HG02973 (cell line): ENCODE data around the gene HEATR9.
"Not testable (repeated sequence)": the region's sequence is repeated elsewhere in the genome, so short reads cannot be mapped to it uniquely, and the experiment has no call there.

Experiments used
- ATAC-seq: cut with Tn5 transposase; IDR thresholded peaks from one replicate; pipeline ENCODE4 v1.9.1; 2021; ENCODE audit warnings: moderate library complexity; ENCODE audit not compliant: unreplicated experiment

HEATR9 gene, protein sequence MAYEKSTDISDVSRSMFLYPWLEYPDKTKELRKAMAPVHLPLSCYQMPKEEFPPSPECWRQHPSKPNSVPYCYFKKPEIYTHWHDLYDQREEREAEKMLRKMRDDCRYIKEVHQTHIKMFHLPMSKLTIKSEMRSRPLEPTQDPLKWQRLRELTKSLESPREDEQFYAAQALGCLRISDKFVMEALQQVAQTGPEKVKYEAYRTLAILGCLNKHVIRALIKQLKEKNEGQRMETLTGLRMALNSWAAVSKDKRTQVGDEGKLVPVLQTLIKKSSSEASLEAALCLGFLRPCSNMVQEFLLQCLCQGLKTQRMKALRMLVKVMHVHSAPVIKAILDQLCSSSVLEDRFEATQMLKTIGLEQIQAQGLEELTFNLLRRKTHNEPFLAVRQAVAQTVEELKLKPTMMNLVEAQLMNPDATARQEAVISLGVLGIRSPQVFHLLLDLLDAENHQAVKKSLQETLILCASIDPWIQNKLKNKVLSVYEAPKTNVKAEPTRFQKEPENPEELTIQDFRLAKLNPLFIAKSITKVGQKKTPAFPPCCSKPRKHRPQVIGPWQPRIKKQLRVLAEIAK

DNA sequence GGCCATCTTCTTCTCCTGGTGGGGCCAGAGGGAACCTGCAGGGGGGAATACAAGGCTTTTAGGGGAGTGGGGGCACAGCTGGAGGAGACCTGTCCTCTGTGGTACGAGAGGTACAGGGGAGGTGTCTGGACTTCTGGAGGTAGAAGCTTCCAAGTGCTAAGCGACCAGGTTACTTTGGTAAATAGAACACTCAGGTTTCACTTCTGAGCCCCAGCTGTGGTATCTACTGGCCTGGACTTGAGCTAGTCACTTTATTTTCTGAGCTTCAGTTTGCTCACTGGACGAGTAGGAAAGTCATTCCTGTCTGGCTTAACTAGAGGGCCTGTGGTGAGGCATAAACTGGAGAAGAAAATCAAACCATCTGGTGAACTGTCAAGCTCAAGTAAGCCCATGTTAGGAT lies at the start of gene HEATR9:
Gene HEATR9 (minus strand): TSS at position 155 of the 400 bp plus-strand sequence. CDS start 149 bp downstream, at position 6.
- no peak for ATAC-seq

DNA sequence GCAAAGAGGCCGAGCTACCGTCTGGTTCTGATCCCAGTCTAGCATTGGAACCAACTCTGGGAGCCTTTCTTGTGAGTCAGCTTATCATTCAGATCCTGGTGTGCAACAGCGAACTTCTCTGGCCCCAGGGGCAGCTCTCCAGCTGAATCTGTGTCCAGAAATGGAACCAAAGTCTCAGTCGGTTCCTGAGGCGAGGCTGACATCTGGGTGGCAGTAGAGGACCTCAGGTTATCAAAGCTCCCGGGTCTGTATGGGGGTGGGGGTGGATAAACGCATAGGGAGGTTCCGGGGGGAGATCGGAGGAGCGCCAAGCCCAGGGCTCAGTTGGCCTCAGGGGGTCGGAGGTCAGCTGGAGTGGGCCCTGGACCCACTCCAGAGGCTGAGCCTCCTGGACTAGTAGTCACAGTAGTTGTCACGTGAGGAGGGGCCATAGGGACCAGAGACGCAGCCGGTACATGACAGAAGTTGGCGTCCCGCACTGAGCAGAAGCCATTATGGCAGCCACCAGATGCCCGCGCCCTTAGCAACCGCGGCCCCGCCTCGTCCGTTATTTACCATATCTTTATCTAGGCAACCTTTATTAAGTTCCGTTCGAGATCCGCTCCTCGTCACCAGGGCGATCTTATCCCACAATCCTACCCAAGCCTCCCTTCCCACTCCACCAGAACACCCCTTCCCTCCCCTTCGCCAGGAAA lies 49.0 kb upstream of the HEATR9 start:
- ATAC-seq, result no peak

DNA sequence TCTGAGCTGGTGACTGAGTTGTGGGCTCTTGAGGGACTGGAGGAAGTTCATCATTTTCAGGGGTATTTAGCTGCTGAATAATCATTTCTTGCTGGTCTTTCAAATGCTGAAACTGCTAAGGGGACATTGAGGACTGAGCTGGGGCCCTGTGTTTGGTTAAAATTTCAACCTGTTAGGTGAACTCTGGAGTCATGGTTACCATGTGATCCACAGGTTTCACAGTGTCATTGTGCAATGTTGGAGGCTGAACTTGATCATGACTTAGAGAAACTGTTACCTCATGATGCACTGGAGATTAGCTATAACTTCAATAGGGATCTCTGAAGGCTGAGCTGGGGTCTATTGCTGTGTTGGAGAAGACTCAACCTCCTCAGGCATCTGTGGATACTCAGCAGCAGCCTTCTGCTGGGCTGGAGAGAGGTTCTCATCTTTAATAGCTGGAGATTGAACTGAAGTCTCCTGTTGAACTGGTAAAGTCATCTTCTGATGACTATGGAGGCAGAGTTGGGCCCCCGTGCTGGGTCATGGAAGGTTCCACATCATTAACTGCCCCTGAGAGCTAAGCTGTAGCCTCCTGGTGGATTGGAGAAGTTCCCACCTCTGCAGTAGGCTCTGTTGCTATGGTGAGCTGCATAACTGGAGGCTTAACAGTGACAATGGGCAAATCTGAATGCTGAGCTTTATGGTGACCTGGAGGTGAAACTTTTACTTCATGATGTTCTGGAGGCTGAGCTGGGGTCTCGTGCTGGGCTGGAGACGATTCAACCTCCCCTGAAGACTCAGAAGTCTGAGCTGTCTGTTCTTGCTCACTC lies 46.7 kb upstream of the HEATR9 start:
- ATAC-seq, result no peak

DNA sequence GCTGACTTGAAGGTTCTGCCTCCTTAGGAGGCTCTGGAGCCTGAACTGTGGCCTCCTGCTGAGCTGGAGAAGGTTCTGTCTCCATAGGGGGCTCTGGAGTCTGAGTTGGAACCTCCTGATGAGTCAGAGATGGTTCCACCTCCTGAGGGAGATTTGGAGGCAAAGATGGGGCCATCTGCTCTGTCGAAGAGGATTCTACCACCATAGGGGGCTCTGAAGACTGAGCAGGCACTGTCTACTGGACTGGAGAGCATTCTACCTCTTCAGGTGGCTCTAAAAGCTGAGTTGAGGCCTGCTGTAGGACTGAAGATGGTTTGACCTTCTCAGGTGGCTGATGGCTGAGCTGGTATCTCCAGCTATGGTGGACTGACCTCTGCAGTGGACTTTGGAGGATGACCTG lies 45.7 kb upstream of the HEATR9 start:
- ATAC-seq, result no peak

DNA sequence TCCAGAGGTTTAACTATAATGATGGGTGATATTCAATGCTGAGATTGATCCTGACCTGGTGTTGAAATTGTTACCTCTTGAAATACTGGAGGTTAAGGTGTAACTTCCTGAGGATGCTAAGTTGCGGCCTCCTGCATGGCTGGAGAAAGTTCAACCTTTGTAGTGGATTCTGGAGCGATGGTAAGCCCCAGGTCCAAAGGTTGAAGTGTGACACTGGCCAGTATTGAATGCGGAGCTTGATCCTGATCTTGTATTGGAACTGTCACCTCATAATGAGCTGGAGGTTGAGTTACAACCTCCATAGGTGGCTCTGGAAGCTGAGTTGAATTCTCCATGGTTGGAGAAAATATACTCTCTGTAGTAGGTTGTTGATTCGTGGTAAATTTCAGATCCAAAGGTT lies 44.9 kb upstream of the HEATR9 start:
- ATAC-seq, result no peak

DNA sequence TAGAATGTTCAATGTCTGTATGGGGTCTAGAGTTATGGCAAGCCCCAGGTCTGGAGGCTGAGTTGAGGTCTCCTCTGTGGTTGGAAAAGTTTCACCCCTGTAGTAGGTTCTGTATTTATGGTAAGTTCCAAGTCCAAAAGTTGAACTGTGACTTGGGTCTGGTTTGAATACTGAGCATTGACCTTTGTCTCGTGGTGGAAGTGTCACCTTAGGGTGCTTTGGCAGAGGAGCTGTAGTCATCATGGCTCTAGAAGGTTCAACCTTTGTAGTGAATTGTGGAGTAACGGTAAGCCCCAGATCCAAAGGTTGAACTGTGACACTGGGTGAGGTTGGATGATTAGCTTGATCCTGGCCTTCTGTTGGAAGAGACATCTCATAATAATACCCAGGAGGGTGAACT lies 44.3 kb upstream of the HEATR9 start:
- no peak for ATAC-seq

DNA sequence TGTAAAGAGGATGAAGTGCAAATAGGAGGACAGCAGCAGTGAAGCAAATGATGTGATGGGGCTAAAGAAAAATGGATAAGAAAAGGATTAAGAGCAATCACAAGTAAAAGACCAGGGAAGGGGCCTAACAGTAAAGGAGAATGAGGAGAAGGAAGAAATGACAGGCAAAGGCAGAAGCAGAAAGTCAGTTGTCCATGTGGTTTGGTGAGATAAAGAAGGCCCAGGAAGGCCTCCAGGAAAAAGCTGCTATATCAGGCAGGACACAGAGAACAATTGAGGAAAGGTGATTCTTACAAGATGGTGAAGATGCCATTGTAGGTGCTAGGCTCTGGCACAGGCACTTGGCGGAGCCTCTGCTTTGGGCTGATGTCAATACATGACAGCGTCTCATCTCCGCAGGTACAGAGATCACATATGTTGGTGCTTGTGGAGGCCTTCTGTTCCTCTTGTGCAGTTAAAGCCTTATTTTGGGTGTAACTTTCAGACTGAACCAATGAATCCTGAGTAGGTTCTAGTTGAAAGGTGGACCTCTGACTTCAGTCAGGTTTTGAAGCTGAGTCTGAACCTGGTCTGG lies 43.7 kb upstream of the HEATR9 start:
- ATAC-seq, result no peak

DNA sequence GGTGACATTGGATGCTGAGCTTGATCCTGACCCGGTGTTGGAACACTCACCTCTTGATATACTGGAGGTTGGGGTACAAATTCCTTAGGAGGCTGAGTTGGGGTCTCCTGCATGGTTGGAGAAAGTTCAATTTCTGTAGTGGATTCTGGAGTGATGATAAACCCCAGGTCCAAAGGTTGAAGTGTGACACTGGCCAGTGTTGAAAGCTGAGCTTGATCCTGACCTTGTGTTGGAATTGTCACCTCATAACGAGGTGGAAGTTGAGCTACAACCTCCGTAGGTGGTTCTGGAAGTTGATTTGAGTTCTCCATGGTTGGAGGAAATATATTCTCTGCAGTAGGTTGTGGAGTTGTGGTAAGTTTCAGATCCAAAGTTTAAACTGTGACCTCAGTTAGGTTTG lies 40.7 kb upstream of the HEATR9 start:
- ATAC-seq, result no peak

DNA sequence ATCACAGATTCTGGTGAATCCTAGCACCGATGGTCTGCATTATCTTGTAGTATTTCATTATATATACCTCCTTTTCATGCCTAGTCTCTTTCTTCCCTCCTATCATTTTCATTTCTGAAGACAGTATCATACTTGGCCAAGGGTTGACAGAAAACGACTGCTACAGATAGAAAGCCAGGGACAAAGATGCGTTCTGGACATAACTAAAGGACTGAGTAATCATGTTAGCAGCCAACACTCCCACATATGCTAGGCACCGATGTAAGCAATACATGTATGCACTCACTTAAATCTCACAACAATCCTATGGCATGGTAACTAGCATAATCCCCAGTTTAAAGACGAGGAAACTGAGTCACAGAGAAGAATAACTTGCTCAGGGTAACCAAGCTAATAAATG lies 39.0 kb upstream of the HEATR9 start:
- no peak for ATAC-seq

DNA sequence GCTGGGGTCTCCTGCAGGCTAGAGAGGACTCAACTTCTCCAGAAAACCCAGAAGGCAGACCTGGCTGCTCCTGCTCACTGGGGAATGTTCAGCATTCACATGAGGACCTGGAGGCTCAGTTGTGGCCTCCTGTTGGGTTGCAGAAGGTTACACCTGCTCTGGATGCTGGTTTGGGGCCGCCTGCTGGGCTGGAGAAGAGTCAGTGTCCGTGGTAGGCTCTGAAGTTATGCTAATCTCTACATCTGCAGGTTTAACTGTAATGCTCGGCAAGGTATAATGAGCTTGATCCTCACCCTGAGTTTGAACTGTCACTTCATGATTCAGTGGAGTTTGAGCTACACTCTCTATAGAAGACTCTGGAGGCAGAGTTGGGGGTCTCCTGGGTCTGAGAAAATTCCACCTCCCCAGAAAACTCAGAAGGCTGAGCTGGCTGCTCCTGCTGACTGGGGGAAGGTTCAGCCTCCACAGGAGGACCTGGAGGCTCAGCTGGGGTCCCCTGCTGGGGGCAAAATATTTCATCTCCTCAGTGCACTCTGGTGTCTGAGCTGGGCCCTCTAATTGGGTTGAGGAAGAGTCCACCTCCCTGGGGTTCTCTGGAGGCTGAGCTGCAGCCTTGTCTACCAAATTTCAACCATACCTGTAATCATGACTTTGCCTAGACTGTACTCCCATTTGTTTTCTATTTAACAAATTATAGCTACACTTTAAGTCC lies 38.4 kb upstream of the HEATR9 start:
- ATAC-seq, result no peak

DNA sequence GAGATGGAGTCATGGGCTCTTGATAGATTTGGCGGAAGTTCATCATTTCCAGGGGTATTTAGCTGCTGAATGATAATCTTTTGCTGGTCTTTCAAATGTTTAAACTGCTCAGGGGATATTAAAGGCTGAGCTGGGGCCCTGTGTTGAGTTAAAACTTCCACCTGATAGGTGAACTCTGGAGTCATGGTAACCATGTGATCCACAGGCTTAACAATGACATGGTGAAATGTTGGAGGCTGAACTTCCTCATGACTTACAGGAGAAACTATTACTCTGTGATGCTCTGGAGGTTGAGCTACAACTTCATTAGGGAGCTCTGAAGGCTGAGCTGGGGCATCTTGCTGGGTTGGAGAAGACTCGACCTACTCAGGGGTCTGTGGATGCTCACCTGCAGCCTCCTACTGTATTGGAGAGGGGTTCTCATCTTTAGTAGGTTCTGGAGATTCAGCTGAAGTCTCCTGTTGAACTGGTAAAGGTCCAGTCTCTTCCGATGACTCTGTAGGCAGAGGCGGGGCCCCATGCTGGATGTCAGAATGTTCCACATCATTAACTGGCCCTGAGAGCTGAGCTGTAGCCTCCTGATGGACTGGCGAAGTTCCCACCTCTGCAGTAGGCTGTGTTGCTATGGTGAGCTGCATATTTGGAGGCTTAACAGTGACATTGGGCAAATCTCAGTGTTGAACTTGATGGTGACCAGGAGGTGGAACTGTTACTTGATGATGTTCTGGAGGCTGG lies 37.7 kb upstream of the HEATR9 start:
- no peak for ATAC-seq

DNA sequence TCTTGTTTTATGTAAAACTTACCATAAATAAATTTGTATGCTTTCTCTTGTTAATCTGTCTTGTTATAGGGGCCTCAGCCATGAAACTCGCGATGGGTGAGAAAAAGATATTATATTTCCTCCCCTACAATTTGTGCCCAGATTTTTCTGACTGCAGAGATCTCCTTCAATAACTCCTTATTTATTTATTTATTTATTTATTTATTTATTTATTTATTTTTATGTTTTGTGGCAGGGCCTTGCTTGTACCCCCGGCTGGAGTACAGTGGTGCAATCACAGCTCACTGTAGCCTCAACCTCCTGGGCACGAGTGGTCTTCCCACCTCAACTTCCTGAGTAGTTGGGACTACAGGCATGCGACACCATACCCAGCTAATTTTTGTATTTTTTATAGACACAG lies 34.8 kb upstream of the HEATR9 start:
- no peak for ATAC-seq

DNA sequence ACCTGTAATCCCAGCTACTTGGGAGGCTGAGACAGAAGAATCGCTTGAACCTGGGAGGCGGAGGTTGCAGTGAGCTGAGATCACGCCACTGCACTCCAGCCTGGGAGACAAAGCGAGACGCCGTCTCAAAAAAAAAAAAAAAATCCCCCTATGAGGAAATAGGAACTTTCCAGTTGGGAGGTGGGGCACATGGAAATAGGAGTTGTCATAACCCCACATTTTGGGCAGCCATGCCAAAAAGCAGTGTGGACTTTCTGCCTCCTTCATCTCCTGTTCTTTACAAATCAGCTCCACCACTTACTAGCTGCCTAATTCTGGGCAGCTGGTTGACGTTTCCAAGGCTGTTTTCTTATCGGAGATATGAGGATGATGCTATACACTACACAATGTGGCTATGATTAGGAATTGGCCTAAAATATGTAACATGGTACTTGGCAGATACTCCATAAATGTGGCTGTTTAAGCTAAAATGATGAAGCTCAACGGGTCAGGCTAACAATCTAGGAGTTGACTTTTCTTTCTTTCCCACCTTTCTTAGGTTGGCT lies 33.0 kb upstream of the HEATR9 start:
- no peak for ATAC-seq

DNA sequence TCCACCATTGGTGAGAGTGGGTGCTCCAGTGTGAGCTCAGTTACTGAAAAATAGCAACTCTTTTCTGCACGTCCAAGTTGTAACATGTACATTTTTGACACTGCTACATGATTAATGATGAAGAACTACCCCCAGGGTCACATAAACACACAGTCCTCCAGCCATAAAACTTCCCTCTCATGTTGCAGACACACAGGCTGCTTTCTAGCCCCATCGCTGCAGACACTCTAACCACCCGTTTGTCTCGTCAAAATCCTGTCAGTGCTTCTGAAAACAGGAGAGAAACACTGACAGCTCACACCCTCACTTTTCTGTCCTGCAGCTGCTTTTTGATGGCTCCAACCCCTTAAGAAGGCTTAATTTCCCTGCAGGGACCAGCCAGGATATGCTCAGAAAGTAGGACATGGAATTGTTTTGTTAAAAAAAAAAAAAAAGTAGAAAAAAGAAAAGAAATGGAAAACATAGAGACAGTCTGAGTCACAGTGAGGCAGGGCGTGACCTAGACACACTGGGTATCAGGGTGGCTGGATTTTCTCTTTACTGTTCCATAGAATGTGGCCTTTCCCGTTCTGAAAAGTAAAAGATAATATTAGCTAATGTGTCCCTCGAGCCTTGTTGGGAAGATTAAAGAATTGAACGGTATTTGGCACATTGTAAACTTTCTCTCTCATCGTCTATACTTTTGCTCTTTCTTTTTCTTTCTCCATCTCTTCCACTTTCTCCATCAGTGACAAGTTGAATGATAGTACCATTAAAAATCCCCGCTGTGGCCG lies 32.2 kb upstream of the HEATR9 start:
- no peak for ATAC-seq

DNA sequence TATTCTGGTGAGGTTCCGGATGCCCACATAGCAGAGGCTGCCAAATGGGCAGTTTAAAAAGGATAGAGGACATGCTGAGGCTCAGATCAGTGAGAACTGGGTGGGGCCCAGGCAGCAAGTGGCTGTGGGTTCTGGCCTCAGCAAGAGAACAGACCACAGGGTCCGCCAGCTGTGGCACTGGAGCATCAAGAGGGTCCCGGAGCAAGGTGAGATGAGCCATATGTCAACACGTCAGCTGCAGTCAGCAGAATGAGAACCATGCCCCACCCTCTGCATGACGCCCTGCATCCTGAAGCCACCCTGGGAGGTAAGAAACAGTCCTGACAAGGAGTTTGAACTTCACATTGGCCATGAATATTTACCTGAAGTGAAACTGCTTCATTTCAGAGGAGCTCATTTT lies 31.6 kb upstream of the HEATR9 start:
- no peak for ATAC-seq

DNA sequence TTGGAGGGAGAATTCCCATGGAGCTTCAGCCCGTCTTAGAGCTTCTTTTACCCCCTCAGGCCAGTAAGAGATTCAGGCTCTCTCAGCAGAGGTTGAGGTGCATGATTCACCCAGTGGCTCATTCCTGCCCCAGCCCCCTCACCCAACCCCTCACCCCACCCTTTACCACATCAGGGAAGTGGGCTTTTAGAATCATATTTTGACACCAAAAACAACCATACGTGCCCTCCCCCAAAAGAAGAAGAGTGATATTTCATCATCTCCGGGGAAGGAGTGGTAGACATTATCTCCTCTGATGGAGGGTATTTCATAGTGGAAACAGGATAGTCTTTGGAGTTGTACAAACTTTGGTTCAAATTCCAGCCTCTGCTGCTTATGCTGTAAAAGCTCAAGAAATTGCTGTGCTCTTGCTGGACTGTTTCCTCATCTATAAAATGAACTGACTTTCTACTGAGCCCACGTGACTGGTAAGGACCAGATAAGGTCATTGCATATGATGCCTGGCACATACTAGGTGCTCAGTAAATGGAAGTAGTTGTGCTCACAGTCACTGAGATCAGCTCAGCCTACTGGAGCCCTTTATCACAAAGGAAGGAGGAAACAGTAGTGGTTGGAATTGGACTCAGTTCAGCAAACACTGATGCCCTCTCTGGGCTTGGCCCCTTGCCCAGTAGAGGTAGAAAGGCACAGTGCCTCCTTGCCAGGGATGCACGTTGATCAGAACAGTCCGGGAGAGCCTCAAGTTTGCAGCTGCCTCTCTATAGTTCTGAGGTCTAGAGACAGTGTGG lies 29.8 kb upstream of the HEATR9 start:
- ATAC-seq, result no peak

DNA sequence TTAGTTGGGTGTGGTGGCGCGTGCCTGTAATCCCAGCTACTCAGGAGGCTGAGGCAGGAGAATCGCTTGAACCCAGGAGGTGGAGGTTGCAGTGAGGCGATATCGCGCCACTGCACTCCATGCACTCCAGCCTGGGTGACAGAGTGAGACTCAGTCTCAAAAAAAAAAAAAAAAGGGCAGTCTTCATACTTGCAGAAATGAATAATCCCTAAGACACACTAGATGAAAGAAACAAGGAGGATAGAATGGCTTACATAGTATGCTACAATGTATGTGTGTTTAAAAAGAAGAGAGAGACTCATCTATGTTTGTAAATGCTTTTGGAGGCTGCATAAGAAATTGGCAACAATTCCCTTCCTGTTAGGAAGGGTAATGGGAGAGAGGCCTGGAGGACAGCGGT lies 29.1 kb upstream of the HEATR9 start:
- ATAC-seq, result not testable (repeated sequence)
